HCT116 (cell line): Measurements from ENCODE around the gene WT1. TPM values are rescaled to one million over a fixed set of nuclear protein-coding genes. Genes with fewer than 3 reads are reported as not detected.

Experiments
- ATAC-seq: fragments of 200-7000 bp; cut with Tn5 transposase; 2 replicates; pipeline ENCODE4 v1.9.1; 2020; ENCODE audit warnings: mild to moderate bottlenecking, moderate library complexity
- BruUV-seq: library from RNA; stranded (reverse); fragments of 400-500 nt; replicated peaks from 2 replicates; lab custom pipeline; 2021; lab: Mats Ljungman, UMichigan
- CTCF ChIA-PET: fragments of 300-600 bp; sonication (Branson Sonifier 250); formaldehyde crosslinking; loops from one replicate; lab custom pipeline; 2021; ENCODE audit warnings: antibody characterized with exemption; lab: Charles Lee
- POLR2A ChIA-PET: fragments of 300-600, 350-600 bp; sonication (Branson Sonifier 250); formaldehyde crosslinking; loops from one replicate; lab custom pipeline; 2021; ENCODE audit warnings: antibody characterized with exemption; lab: Charles Lee
- RAD21 ChIA-PET, 2 experiments: fragments of 300-600 bp; sonication (Branson Sonifier 250); formaldehyde crosslinking; loops; one replicate each; lab custom pipeline; 2023; ENCODE audit warnings: low total read pairs in 2 of 2; ENCODE audit not compliant: uncharacterized antibody in 2 of 2, unreplicated experiment in 2 of 2, low non-redundant PET in 1 of 2; lab: Charles Lee
- DNase-seq: peaks from one replicate; pipeline ENCODE4 v3.0.0-alpha.2; 2010; ENCODE audit warnings: low read depth, low spot score
- H2AFZ ChIP-seq: fragments of 200-600 bp; shearing (Covaris generic), sonication (generic); 2 replicates; pipeline ENCODE4 v1.6.1; 2017; ENCODE audit warnings: low read depth, mixed run types, mixed read lengths, antibody characterized with exemption, low read length; ENCODE audit not compliant: poor library complexity, severe bottlenecking
- H3K27ac ChIP-seq: 2 replicates; pipeline ENCODE4 v1.5.1; 2012; ENCODE audit warnings: low read depth, low read length
- H3K27me3 ChIP-seq: fragments of 200-600 bp; sonication (generic); 2 replicates; pipeline ENCODE4 v1.6.1; 2016; ENCODE audit warnings: mixed run types, low read length, mixed read lengths; ENCODE audit not compliant: insufficient read depth
- H3K36me3 ChIP-seq, 2 experiments: fragments of 200-500 bp in 1 of 2; fragments of 200-600 bp in 1 of 2; sonication (Bioruptor generic) in 1 of 2; sonication (generic) in 1 of 2; 2 replicates each; pipeline versions ENCODE4 v1.5.1 to v1.6.1; 2014 to 2016; ENCODE audit warnings: low read length in 2 of 2, inconsistent platforms in 1 of 2, mixed read lengths in 1 of 2, mixed run types in 1 of 2; ENCODE audit not compliant: insufficient read depth in 2 of 2, control insufficient read depth in 1 of 2
- H3K4me1 ChIP-seq, 2 experiments: fragments of 200-600 bp in 1 of 2; sonication (generic) in 1 of 2; 2 replicates each; pipeline versions ENCODE4 v1.5.1 to v1.6.1; 2012 to 2017; ENCODE audit warnings: low read length in 2 of 2, inconsistent platforms in 1 of 2, mild to moderate bottlenecking in 1 of 2, mixed read lengths in 1 of 2, mixed run types in 1 of 2, moderate library complexity in 1 of 2; ENCODE audit not compliant: insufficient read depth in 2 of 2, control insufficient read depth in 1 of 2
- H3K4me2 ChIP-seq: fragments of 200-600 bp; sonication (generic); 2 replicates; pipeline ENCODE4 v1.6.1; 2017; ENCODE audit warnings: mixed run types, low read length, mixed read lengths
- H3K4me3 ChIP-seq, 2 experiments: fragments of 200-600 bp in 1 of 2; sonication (generic) in 1 of 2; replicated peaks in 1 of 2; 2 replicates each; pipeline ENCODE4 v1.5.1; 2011 to 2016; ENCODE audit warnings: low read length in 2 of 2, control low read depth in 1 of 2, low read depth in 1 of 2, mild to moderate bottlenecking in 1 of 2, mixed read lengths in 1 of 2, mixed run types in 1 of 2
- H3K79me2 ChIP-seq: fragments of 200-600 bp; sonication (generic); 2 replicates; pipeline ENCODE4 v1.6.1; 2017; ENCODE audit warnings: mild to moderate bottlenecking, mixed run types, low read length, moderate library complexity, mixed read lengths; ENCODE audit not compliant: insufficient read depth
- H3K9ac ChIP-seq: fragments of 200-600 bp; sonication (generic); 2 replicates; pipeline ENCODE4 v1.6.1; 2016; ENCODE audit warnings: low read length, mixed read lengths
- H3K9me2 ChIP-seq: fragments of 200-600 bp; sonication (generic), shearing (Covaris generic); 2 replicates; pipeline ENCODE4 v1.6.1; 2017; ENCODE audit warnings: mixed run types, mild to moderate bottlenecking, moderate library complexity; ENCODE audit not compliant: insufficient read depth
- H3K9me3 ChIP-seq, 2 experiments: fragments of 200-500 bp in 1 of 2; fragments of 200-600 bp in 1 of 2; sonication (Bioruptor generic) in 1 of 2; sonication (generic) in 1 of 2; 2 replicates each; pipeline ENCODE4 v1.6.1; 2014 to 2017; ENCODE audit warnings: low read length in 2 of 2, mixed read lengths in 2 of 2, inconsistent platforms in 1 of 2, low read depth in 1 of 2, mild to moderate bottlenecking in 1 of 2, mixed run types in 1 of 2, moderate library complexity in 1 of 2; ENCODE audit not compliant: control insufficient read depth in 1 of 2, insufficient read depth in 1 of 2
- H4K20me1 ChIP-seq: fragments of 200-600 bp; sonication (generic), shearing (Covaris generic); 2 replicates; pipeline ENCODE4 v1.6.1; 2017; ENCODE audit warnings: mixed run types, mild to moderate bottlenecking, moderate library complexity; ENCODE audit not compliant: insufficient read depth
- ATF3 ChIP-seq: IDR thresholded peaks from 2 replicates; pipeline ENCODE4 v1.6.1; 2012
- CBX3 ChIP-seq: IDR thresholded peaks from 2 replicates; pipeline ENCODE4 v1.6.1; 2012; ENCODE audit warnings: low read depth
- CEBPB ChIP-seq: IDR thresholded peaks from 2 replicates; pipeline ENCODE4 v1.6.1; 2012; ENCODE audit warnings: low read depth
- EGR1 ChIP-seq: IDR thresholded peaks from 2 replicates; pipeline ENCODE4 v1.6.1; 2012; ENCODE audit warnings: low read depth
- ELF1 ChIP-seq: IDR thresholded peaks from 2 replicates; pipeline ENCODE4 v1.6.1; 2012; ENCODE audit warnings: low read depth, borderline replicate concordance
- EZH2 ChIP-seq: fragments of 200-600 bp; sonication (generic); IDR thresholded peaks from 2 replicates; pipeline ENCODE4 v1.6.1; 2017; ENCODE audit warnings: antibody characterized with exemption, mixed run types
- EZH2phosphoT487 ChIP-seq: fragments of 200-600 bp; IDR thresholded peaks from 2 replicates; pipeline ENCODE4 v1.6.1; 2018; ENCODE audit warnings: antibody characterized with exemption, borderline replicate concordance
- FOSL1 ChIP-seq: IDR thresholded peaks from 2 replicates; pipeline ENCODE4 v1.6.1; 2012; ENCODE audit warnings: low read depth
- JUND ChIP-seq: IDR thresholded peaks from 2 replicates; pipeline ENCODE4 v1.6.1; 2012
- RAD21 ChIP-seq: IDR thresholded peaks from 2 replicates; pipeline ENCODE4 v1.6.1; 2012; ENCODE audit warnings: low read depth, mild to moderate bottlenecking
- SIN3A ChIP-seq: IDR thresholded peaks from 2 replicates; pipeline ENCODE4 v1.6.1; 2012; ENCODE audit warnings: low read depth
- TCF7L2 ChIP-seq: IDR thresholded peaks from 2 replicates; pipeline ENCODE4 v1.7.0; 2011; ENCODE audit warnings: borderline replicate concordance, inconsistent platforms; ENCODE audit not compliant: insufficient read depth, insufficient read length; ENCODE audit errors: extremely low read depth
- YY1 ChIP-seq: IDR thresholded peaks from 2 replicates; pipeline ENCODE4 v1.6.1; 2011; ENCODE audit warnings: low read length, low read depth, moderate library complexity, mild to moderate bottlenecking; ENCODE audit not compliant: insufficient replicate concordance; ENCODE audit errors: extremely low read depth
- ZFX ChIP-seq: fragments of 450-650 bp; IDR thresholded peaks from 2 replicates; pipeline ENCODE4 v1.6.1; 2017
- ZNF274 ChIP-seq: fragments of 200-500 bp; sonication (Bioruptor generic); IDR thresholded peaks from 2 replicates; pipeline ENCODE4 v1.6.1; 2014; ENCODE audit warnings: mild to moderate bottlenecking, low read depth, low read length, inconsistent platforms
- intact Hi-C: fragments of 100-400 bp; cut with micrococcal nuclease; formaldehyde crosslinking; loops from 2 replicates; pipeline ENCODE4 v1.10.0; 2022
- total RNA-seq: library from RNA; stranded (reverse); gene quantifications from one replicate; pipeline ENCODE4 v1.2.1, GENCODE V29; 2021; ENCODE audit not compliant: unreplicated experiment
- TF ChIP-seq, protein P1 (sequence below), 3 experiments: fragments of 200-600 bp in 1 of 3; sonication (generic) in 1 of 3; IDR thresholded peaks in 2 of 3; conservative IDR thresholded peaks in 1 of 3; 2 replicates each; pipeline ENCODE4 v1.5.1; 2012 to 2017; ENCODE audit warnings: low read depth in 2 of 3, low read length in 2 of 3, antibody characterized with exemption in 1 of 3, borderline replicate concordance in 1 of 3, control low read depth in 1 of 3, mild to moderate bottlenecking in 1 of 3, mixed read lengths in 1 of 3, mixed run types in 1 of 3, moderate library complexity in 1 of 3; ENCODE audit not compliant: insufficient read depth in 1 of 3
- TF ChIP-seq, protein P2 (sequence below): IDR thresholded peaks from 2 replicates; pipeline ENCODE4 v1.6.1; 2012; ENCODE audit warnings: low read depth

The WT1 gene
- total RNA-seq, 1 experiment from 2014 or later: 0.07 TPM

GRCh38 chr11:32437495-32438345, 2.4 kb upstream of the WT1 start:
- DNase-seq (no peak), ATAC-seq (no peak)
- Histone ChIP-seq H3K4me1 (no peaks in the 10 kb centered on the region), H3K4me3 (no peak overlapping the region), H4K20me1 (no peaks in the 10 kb centered on the region), H3K9me3 (no peaks in the 10 kb centered on the region), H3K79me2 (no peaks in the 10 kb centered on the region), H3K4me2 (no peak overlapping the region), H3K27ac (no peak overlapping the region), H2AFZ (no peak overlapping the region), H3K27me3 (peaks cover 33% of the 10 kb centered on the region), H3K9ac (no peak overlapping the region), H3K9me2 (no peaks in the 10 kb centered on the region), H3K36me3 (no peaks in the 10 kb centered on the region)
- RAD21 ChIA-PET: no interaction called here
- no TSS peak for BruUV-seq
- CTCF ChIA-PET: no interaction called here
- POLR2A ChIA-PET: no interaction called here
- TF ChIP-seq FOSL1: no peak
- no peak for TF ChIP-seq ELF1
- TF ChIP-seq EGR1: no peak
- TF ChIP-seq, protein P1, sequence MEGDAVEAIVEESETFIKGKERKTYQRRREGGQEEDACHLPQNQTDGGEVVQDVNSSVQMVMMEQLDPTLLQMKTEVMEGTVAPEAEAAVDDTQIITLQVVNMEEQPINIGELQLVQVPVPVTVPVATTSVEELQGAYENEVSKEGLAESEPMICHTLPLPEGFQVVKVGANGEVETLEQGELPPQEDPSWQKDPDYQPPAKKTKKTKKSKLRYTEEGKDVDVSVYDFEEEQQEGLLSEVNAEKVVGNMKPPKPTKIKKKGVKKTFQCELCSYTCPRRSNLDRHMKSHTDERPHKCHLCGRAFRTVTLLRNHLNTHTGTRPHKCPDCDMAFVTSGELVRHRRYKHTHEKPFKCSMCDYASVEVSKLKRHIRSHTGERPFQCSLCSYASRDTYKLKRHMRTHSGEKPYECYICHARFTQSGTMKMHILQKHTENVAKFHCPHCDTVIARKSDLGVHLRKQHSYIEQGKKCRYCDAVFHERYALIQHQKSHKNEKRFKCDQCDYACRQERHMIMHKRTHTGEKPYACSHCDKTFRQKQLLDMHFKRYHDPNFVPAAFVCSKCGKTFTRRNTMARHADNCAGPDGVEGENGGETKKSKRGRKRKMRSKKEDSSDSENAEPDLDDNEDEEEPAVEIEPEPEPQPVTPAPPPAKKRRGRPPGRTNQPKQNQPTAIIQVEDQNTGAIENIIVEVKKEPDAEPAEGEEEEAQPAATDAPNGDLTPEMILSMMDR (IDR thresholded peaks at IDR 0.05 in 2 of 3, conservative IDR thresholded peaks at IDR 0.05 in 1 of 3; ENCODE audit: borderline replicate concordance in 1 of 3, insufficient read depth in 1 of 3, low read depth in 2 of 3, low read length in 2 of 3): no peak
- TF ChIP-seq CBX3: no peak
- TF ChIP-seq YY1: no peak
- TF ChIP-seq, protein P2, sequence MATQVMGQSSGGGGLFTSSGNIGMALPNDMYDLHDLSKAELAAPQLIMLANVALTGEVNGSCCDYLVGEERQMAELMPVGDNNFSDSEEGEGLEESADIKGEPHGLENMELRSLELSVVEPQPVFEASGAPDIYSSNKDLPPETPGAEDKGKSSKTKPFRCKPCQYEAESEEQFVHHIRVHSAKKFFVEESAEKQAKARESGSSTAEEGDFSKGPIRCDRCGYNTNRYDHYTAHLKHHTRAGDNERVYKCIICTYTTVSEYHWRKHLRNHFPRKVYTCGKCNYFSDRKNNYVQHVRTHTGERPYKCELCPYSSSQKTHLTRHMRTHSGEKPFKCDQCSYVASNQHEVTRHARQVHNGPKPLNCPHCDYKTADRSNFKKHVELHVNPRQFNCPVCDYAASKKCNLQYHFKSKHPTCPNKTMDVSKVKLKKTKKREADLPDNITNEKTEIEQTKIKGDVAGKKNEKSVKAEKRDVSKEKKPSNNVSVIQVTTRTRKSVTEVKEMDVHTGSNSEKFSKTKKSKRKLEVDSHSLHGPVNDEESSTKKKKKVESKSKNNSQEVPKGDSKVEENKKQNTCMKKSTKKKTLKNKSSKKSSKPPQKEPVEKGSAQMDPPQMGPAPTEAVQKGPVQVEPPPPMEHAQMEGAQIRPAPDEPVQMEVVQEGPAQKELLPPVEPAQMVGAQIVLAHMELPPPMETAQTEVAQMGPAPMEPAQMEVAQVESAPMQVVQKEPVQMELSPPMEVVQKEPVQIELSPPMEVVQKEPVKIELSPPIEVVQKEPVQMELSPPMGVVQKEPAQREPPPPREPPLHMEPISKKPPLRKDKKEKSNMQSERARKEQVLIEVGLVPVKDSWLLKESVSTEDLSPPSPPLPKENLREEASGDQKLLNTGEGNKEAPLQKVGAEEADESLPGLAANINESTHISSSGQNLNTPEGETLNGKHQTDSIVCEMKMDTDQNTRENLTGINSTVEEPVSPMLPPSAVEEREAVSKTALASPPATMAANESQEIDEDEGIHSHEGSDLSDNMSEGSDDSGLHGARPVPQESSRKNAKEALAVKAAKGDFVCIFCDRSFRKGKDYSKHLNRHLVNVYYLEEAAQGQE: no peak
- no peak for TF ChIP-seq CEBPB
- no peak for TF ChIP-seq ATF3
- no peak for TF ChIP-seq EZH2
- TF ChIP-seq RAD21: no peak
- TF ChIP-seq ZFX: no peak
- no peak for TF ChIP-seq EZH2phosphoT487
- TF ChIP-seq TCF7L2: no peak
- no peak for TF ChIP-seq SIN3A
- TF ChIP-seq ZNF274: no peak
- TF ChIP-seq JUND: no peak
- intact Hi-C loops: no loop called here
